Neutrophil (primary cell): Measurements from ENCODE around the gene MTIF2.
"Not testable (repeated sequence)": the region's sequence is repeated elsewhere in the genome, so short reads cannot be mapped to it uniquely, and the experiment has no call there.

Source experiments
- H3K27ac ChIP-seq: fragments of 200-600 bp; sonication (generic); 2 replicates; pipeline ENCODE4 v1.5.1; 2016; ENCODE audit warnings: mild to moderate bottlenecking, moderate library complexity
- H3K27me3 ChIP-seq: fragments of 200-600 bp; sonication (generic); 2 replicates; pipeline ENCODE4 v1.6.0; 2016; ENCODE audit warnings: mild to moderate bottlenecking
- H3K36me3 ChIP-seq: fragments of 200-600 bp; sonication (generic); 2 replicates; pipeline ENCODE4 v1.5.1; 2017
- H3K4me1 ChIP-seq, 2 experiments: fragments of 200-600 bp in 1 of 2; sonication (generic) in 1 of 2; 1 replicate in 1 of 2; 2 replicates in 1 of 2; pipeline versions ENCODE4 v1.5.1 to v1.6.1; 2013 to 2016; ENCODE audit warnings: low read depth in 1 of 2, low read length in 1 of 2, mild to moderate bottlenecking in 1 of 2, moderate library complexity in 1 of 2; ENCODE audit not compliant: control insufficient read depth in 1 of 2, insufficient read depth in 1 of 2
- H3K4me3 ChIP-seq, 2 experiments: fragments of 200-600 bp in 1 of 2; sonication (generic) in 1 of 2; 1 replicate in 1 of 2; 2 replicates in 1 of 2; pipeline ENCODE4 v1.5.1; 2013 to 2016; ENCODE audit warnings: low read depth in 1 of 2, low read length in 1 of 2, mild to moderate bottlenecking in 1 of 2, moderate library complexity in 1 of 2
- H3K9me3 ChIP-seq: fragments of 200-600 bp; sonication (generic); 2 replicates; pipeline ENCODE4 v1.5.1; 2016
- TF ChIP-seq, protein P1 (sequence below): fragments of 200-600 bp; sonication (generic); IDR thresholded peaks from 2 replicates; pipeline ENCODE4 v1.5.1; 2016; ENCODE audit warnings: antibody characterized with exemption

The MTIF2 gene

DNA sequence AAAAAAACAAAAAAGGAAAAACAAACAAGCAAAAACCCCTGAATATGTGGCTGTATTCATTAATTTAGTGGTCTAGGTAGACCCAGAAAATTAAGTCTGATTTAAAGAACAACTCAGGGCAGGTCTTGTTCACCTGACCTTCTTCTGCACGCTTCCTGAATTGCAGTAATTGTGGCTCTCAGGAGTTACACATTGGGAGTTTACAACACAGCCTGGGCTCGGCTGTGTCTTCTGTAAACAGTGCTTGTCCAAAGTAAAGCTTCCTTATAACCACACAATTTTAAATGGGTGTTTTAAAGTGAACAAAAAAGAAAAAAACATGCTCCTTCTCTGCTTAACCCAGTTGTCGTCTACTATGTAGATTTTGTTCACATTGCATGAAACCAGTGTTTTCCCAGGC lies 8.3 kb upstream of the MTIF2 start:
- Histone ChIP-seq H3K9me3 (no peaks in the 10 kb centered on the region), H3K27ac (peak overlapping the region; percentile 57), H3K4me3 (no peak overlapping the region), H3K27me3 (no peaks in the 10 kb centered on the region), H3K4me1 (peaks cover 24 to 28% of the 10 kb centered on the region in 2 experiments), H3K36me3 (no peaks in the 10 kb centered on the region)
- TF ChIP-seq, protein P1, sequence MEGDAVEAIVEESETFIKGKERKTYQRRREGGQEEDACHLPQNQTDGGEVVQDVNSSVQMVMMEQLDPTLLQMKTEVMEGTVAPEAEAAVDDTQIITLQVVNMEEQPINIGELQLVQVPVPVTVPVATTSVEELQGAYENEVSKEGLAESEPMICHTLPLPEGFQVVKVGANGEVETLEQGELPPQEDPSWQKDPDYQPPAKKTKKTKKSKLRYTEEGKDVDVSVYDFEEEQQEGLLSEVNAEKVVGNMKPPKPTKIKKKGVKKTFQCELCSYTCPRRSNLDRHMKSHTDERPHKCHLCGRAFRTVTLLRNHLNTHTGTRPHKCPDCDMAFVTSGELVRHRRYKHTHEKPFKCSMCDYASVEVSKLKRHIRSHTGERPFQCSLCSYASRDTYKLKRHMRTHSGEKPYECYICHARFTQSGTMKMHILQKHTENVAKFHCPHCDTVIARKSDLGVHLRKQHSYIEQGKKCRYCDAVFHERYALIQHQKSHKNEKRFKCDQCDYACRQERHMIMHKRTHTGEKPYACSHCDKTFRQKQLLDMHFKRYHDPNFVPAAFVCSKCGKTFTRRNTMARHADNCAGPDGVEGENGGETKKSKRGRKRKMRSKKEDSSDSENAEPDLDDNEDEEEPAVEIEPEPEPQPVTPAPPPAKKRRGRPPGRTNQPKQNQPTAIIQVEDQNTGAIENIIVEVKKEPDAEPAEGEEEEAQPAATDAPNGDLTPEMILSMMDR: no peak

DNA sequence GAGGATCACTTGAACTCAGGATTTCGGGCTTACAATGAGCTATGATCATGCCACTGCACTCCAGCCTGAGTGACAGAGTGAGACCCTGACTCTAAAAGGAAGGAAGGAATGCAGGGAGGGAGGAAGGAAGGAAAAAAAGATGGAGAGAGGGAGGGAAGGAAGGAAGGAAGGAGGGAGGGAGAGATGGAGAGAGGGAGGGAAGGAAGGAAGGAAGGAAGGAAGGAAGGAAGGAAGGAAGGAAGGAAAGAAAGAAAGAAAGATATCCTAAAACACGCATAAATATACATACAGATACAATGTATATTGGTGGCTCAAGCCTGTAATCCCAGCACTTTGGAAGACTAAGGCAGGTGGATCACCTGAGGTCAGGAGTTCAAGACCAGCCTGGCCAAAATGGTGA lies 5.3 kb upstream of the MTIF2 start:
- H3K36me3 ChIP-seq, H3K4me3 ChIP-seq, H3K27ac ChIP-seq, H3K27me3 ChIP-seq, H3K9me3 ChIP-seq: not testable (repeated sequence)
- peaks cover 25 to 30% of the 10 kb centered on the region in 2 experiments for H3K4me1 ChIP-seq

DNA sequence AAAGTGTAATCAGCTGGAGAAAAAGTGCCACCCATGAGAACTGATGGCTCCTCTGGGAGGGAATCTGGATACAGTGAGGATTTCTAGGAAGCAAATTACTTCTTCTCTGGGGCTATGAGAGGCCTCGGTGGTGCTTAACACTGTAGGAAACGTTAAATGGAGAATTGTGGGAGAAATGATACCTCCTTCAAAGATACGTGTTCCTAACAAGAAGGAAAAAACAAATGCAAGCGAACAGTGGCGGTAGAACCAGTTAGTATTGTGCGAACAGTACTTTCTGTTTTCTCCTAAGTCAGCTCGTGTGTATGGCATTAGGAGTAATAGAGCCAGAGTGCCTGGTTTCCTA lies 587 bp upstream of the MTIF2 start:
- peak overlapping the region; percentile 85 for H3K27ac ChIP-seq
- H3K4me1 ChIP-seq: peaks cover 7 to 15% of the 10 kb centered on the region in 2 experiments
- no peaks in the 10 kb centered on the region for H3K36me3 ChIP-seq
- TF ChIP-seq, protein P1: no peak
- H3K4me3 ChIP-seq: peak overlapping the region; percentile 72 to 76
- no peaks in the 10 kb centered on the region for H3K9me3 ChIP-seq
- no peaks in the 10 kb centered on the region for H3K27me3 ChIP-seq

DNA sequence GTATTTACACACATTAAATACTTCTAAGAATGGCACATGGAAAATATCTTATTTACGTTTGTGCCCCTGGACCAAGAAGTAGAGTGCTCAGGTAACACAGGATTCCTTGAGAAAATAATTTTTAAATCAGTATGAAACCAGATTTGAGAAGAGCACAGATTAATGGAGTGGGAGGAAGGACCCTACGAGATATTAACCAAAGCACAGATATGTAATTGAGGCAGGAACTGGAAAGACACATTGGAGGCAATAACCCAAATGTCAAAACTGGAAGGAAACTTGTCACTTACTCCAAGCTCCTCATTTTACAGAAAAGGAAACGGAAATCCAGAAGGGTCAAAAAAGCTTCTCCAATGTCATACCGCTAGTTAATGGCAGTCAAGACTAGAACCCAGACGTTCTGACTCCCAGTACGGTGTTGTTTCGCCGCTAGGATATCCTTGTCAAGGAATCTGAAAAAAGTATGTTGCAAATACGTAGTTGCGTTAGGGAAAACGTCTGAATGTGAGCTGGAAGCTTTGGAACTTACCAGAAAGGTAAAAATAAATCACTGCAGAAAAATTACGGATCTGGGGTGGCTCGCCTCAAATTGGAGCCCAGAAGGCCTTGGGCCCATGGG lies 634 bp downstream of the MTIF2 start:
- Histone ChIP-seq H3K27ac (peak overlapping the region; percentile 85), H3K4me3 (peak overlapping the region; percentile 72 to 76), H3K36me3 (peaks cover 9% of the 10 kb centered on the region), H3K9me3 (no peaks in the 10 kb centered on the region), H3K27me3 (no peaks in the 10 kb centered on the region), H3K4me1 (peaks cover 7 to 15% of the 10 kb centered on the region in 2 experiments)
- TF ChIP-seq, protein P1: no peak

DNA sequence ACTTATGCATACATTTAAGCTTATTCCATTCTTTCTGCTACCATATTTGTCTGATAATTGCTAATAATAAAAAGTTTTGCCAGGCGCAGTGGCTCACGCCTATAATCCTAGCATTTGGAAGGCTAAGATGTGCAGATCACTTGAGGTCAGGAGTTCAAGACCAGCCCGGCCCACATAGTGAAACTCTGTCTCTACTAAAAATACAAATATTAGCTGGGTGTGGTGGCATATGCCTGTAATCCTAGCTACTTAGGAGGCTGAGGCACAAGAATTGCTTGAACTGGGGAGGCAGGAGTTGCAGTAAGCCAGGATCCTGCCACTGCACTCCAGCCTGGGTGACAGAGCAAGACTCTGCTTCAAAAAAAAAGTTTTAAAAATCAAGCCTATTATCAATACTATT lies 9.4 kb downstream of the MTIF2 start:
- H3K36me3 ChIP-seq: peaks cover 53% of the 10 kb centered on the region
- H3K9me3 ChIP-seq, H3K4me1 ChIP-seq, H3K27ac ChIP-seq, H3K4me3 ChIP-seq, H3K27me3 ChIP-seq: not testable (repeated sequence)

DNA sequence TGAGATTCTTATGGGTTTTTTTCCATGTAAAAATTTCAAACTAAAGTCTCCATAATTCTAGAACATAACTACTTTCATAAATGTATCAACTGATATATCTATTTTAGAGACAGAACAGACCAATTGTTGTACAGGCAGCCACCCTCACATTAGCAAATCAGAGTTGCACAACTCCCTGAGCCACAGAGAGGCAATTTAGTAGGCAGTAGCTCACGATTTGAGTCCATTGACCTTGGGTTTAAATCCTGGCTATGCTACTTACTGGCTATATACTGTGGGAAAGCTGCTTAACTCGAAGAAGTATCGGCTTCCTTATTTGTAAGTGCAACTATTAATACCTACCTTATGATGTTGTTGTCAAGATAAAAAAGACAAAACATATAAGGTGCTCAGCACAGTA lies 16.2 kb downstream of the MTIF2 start:
- Histone ChIP-seq H3K9me3 (no peaks in the 10 kb centered on the region), H3K36me3 (peaks cover 48% of the 10 kb centered on the region), H3K27me3 (no peaks in the 10 kb centered on the region), H3K4me3 (no peak overlapping the region), H3K27ac (no peak overlapping the region), H3K4me1 (no peaks in the 10 kb centered on the region)
- TF ChIP-seq, protein P1: no peak

DNA sequence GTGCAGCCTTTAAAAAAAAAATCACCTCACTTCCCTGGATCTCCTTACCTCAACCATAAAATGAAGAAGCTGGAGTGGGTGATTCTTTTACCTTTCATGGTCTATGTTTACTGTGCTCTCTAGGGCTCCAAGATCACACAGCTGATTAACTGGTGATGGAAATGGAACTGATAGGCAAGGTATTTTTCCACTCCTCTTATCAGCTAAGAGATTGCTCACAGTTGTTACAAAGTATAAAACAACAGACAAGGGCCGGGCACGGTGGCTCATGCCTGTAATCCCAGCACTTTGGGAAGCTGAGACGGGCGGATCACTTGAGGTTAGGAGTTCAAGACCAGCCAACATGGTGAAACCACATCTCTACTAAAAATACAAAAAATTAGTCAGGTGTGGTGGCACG lies 22.0 kb downstream of the MTIF2 start:
- TF ChIP-seq, protein P1: no peak
- no peak overlapping the region for H3K4me3 ChIP-seq
- peaks cover 61% of the 10 kb centered on the region for H3K36me3 ChIP-seq
- H3K27me3 ChIP-seq: no peaks in the 10 kb centered on the region
- no peaks in the 10 kb centered on the region for H3K4me1 ChIP-seq
- H3K27ac ChIP-seq: no peak overlapping the region
- no peaks in the 10 kb centered on the region for H3K9me3 ChIP-seq
